Activated T-helper 2 cell treated with anti-CD3 and anti-CD28 coated beads, Interferon-gamma antibody, Interleukin-2, Interleukin-4, amounts not matched to agents 10 μg/mL and 5 μg/mL and 100 μg/mL, durations not matched to agents 14 hours and 24 hours and 36 hours (primary cell): ENCODE measurements around the gene ELMOD1. TPM values are rescaled to one million over a fixed set of nuclear protein-coding genes. Genes with fewer than 3 reads are reported as not detected.

Source experiments
- DNase-seq: peaks from one replicate; pipeline ENCODE4 v3.0.0; 2021; ENCODE audit warnings: low spot score
- H3K27ac Mint-ChIP-seq: one replicate; pipeline ENCODE4 v1.8.0; 2021; ENCODE audit warnings: mixed read lengths
- H3K27me3 Mint-ChIP-seq: one replicate; pipeline ENCODE4 v1.8.0; 2021; ENCODE audit warnings: low read depth, mixed read lengths
- H3K36me3 Mint-ChIP-seq: one replicate; pipeline ENCODE4 v1.8.0; 2021; ENCODE audit warnings: low read depth, mixed read lengths
- H3K4me1 Mint-ChIP-seq: one replicate; pipeline ENCODE4 v1.8.0; 2021; ENCODE audit warnings: low read depth, mixed read lengths
- H3K4me3 Mint-ChIP-seq: one replicate; pipeline ENCODE4 v1.8.0; 2021; ENCODE audit warnings: low read depth, mild to moderate bottlenecking, moderate library complexity, mixed read lengths
- H3K9me3 Mint-ChIP-seq: one replicate; pipeline ENCODE4 v1.8.0; 2021; ENCODE audit warnings: mixed read lengths
- intact Hi-C: fragments of 100-400 bp; cut with micrococcal nuclease; formaldehyde crosslinking; loops from one replicate; pipeline ENCODE4 v1.15.1; 2023
- total RNA-seq: library from RNA; stranded (reverse); gene quantifications from 2 replicates; pipeline ENCODE4 v1.2.3, GENCODE V29; 2022

Gene ELMOD1
- total RNA-seq, 1 donor from 2014 or later = not detected

DNA sequence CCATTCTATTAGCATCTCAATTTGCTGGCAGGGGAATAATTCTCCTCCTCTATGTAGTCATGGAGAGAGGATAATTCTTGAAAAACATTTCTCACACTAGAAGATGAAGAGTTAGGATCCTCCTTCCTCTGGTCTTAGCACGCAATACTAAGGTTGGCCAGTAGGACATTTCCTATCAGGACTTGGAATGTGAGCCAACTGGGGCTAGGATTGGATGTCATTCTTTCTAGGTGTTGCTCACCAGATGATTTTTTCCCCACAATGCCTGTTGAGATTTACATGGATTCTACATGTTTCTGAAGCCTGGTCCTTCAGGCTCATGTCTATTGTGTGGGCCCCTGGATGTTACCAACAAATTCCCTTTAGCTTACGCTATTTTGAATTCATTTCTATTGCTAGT is 92.9 kb downstream of the ELMOD1 start:
- DNase-seq = no peak
- no peaks in the 10 kb centered on the region for H3K4me1 Mint-ChIP-seq
- no peaks in the 10 kb centered on the region for H3K36me3 Mint-ChIP-seq
- no peaks in the 10 kb centered on the region for H3K9me3 Mint-ChIP-seq
- H3K4me3 Mint-ChIP-seq = no peak overlapping the region
- no peak overlapping the region for H3K27ac Mint-ChIP-seq
- H3K27me3 Mint-ChIP-seq = no peaks in the 10 kb centered on the region
- intact Hi-C loops = no loop called here

DNA sequence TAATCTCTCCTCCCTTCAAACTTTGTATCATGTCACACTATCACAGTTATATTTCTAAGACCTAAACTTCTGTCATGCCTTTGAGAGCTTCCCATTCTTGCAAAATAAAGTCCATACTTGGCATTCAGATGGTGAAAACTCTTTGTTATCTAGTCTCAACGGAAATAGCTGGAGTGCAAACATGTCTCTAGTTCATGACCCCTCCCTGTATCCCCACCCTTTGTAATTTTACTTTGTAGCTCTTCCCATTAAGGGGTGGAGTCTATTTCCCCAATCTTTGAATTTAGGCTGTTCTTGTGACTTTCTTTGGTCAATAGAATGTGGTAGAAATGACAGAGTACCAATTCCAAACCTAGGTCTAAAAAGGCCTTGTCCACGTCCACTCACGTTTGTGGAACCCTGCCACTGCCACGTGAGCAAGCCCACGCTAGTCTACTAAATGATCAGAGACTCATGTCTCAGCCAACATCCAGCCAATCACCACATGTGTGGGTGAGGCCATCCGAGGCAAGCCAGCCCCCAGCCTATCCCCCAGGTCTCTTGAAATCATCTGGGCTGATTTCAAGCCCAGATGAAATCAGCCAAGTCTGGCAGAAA is 97.5 kb downstream of the ELMOD1 start:
- Mint-ChIP-seq H3K4me3 (no peak overlapping the region), H3K36me3 (no peaks in the 10 kb centered on the region), H3K9me3 (no peaks in the 10 kb centered on the region), H3K4me1 (no peaks in the 10 kb centered on the region), H3K27me3 (peaks cover 9% of the 10 kb centered on the region), H3K27ac (no peak overlapping the region)
- DNase-seq = no peak
- intact Hi-C loops = no loop called here

DNA sequence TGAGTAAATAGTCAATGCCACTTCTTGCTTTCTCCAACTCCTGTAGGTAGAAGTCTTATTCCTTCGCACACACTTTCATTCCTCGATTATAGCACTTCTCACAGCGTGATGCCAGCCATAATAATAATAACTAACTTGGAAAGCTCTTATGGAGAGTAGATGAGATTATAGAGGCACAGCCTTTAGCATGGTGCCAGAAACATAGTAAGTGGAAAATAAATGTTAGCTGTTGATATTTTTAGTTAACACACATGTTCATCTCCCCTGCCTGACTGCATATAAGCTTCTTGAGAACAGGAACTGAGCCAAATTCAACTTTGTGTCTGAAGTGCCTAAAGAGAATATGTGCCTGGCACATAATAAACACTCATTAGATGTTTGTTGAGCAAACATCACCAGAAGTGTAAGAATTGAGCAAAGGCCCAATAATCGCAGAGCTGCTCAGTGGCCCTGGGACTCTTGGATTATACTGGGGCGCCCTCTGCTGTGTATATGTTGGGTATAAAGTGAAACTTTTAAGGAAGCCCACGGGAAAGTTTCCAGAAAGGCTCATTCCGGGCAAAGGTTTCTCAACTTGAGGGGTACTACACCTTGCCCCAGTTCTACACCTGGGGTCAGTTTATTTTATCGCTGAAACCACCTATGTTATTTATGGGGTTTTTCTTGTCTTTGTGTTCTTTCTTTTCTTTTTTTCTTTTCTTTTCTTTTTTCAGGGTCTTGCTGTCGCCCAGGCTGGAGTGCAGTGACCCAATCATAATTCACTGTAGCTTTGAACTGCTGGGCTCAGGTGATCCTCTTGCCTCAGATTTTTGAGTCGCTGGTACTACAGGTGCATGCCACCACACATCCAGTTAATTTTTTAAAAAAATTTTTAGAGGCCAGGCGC is 98.6 kb downstream of the ELMOD1 start:
- H3K36me3 Mint-ChIP-seq = no peaks in the 10 kb centered on the region
- no peak overlapping the region for H3K27ac Mint-ChIP-seq
- peaks cover 11% of the 10 kb centered on the region for H3K27me3 Mint-ChIP-seq
- no peaks in the 10 kb centered on the region for H3K4me1 Mint-ChIP-seq
- intact Hi-C loops = loop anchor here (1.0 kb wide), 3 partner anchors 113 to 140 kb away; no protein-coding TSS in a partner anchor
- no peaks in the 10 kb centered on the region for H3K9me3 Mint-ChIP-seq
- peak; percentile 17 for DNase-seq
- H3K4me3 Mint-ChIP-seq = no peak overlapping the region

DNA sequence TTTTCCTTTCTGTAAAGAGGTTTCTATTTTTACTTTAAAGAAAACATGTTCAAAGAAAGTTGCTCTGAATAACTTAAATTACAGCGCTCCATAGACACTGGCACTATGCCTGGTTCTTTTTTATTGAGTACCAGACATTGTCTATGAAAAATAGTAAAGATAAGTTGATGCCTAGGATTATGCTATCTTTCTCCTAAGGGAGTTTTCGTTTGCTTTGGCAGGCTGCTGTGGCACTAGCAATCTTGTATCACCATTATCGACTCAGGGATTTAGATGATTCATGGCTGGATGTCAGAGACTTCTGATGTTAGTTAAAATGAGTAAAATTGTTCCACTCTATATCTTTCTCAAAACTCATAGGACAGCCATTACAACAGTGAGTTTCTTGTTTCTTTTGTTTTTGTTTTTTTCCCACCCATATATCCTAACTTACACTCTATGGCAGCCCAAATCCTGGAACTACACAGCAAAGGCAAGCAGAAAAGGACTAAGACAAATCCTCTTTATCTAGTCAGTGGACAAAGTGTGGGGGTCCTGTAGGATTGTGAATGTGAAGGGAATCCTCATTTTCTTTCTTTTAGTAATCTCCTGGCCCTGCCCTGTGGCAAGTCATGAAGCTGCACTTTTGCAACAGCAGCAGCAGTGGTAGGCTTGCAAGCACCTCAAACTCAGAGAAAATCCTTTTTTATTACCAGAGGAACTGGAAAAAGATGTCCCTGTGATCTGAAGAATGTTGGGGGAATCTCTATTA is 100.2 kb downstream of the ELMOD1 start:
- intact Hi-C loops = no loop called here
- Mint-ChIP-seq H3K27ac (no peak overlapping the region), H3K27me3 (peaks cover 12% of the 10 kb centered on the region), H3K36me3 (no peaks in the 10 kb centered on the region), H3K9me3 (no peaks in the 10 kb centered on the region), H3K4me3 (no peak overlapping the region), H3K4me1 (no peaks in the 10 kb centered on the region)
- DNase-seq = no peak

DNA sequence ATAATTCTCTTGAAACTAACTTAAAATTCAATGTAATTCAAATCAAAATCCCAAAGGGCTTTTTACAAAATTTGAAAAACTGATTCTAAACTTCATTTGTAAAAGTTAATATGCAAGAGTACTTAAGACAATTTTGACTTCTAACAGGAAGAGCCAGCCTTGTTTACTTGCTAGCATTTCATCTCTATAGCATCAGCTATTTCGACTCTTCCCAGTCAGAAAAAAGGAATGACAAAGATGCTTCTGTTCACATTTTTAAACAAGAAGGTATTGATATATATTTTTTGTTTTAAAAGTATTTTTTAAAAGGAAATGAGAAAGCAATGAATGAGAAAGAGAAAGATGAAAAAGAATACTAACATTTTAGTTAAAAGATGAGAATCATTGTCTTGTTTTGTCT is 104.5 kb downstream of the ELMOD1 start:
- intact Hi-C loops = no loop called here
- no peak overlapping the region for H3K4me3 Mint-ChIP-seq
- peaks cover 20% of the 10 kb centered on the region for H3K27me3 Mint-ChIP-seq
- no peak overlapping the region for H3K27ac Mint-ChIP-seq
- no peaks in the 10 kb centered on the region for H3K36me3 Mint-ChIP-seq
- no peaks in the 10 kb centered on the region for H3K9me3 Mint-ChIP-seq
- no peaks in the 10 kb centered on the region for H3K4me1 Mint-ChIP-seq
- no peak for DNase-seq

DNA sequence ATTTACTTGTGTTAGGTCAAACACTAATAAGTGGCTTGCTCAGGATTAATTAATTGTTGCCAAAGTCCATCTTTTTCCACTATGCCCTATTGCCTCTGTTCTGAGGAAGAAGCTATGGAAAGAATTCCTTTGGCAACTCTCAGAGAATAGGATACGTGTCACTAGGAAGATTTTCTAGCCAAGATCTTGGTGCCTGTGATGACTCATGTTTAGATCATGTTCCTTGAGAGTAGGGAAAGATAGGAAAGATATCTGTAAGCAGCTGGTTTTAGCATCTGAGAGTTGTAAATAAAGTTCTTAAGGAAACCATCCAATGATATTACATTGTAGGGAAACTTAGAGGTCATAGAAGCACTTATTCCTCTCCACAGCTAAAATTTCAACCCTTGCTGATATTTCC is 105.2 kb downstream of the ELMOD1 start:
- DNase-seq = no peak
- Mint-ChIP-seq H3K4me3 (no peak overlapping the region), H3K27me3 (peaks cover 18% of the 10 kb centered on the region), H3K27ac (no peak overlapping the region), H3K36me3 (no peaks in the 10 kb centered on the region), H3K9me3 (no peaks in the 10 kb centered on the region), H3K4me1 (no peaks in the 10 kb centered on the region)
- intact Hi-C loops = no loop called here

DNA sequence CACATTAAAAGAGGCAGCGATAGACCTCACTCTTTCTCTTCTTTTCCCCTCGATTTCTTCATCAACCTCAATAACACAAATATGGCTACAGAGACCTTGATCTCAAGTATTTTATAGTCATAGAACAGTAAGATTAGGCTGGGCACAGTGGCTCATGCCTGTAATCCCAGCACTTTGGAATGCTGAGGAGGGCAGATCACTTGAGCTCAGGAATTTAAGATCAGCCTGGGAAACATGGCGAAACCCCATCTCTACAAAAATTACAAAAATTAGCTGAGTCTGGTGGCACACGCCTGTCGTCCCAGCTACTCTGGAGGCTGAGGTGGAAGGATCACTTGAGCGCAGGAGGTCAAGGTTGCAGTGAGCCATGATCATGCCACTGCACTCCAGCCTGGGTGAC is 106.3 kb downstream of the ELMOD1 start:
- Mint-ChIP-seq H3K9me3 (no peaks in the 10 kb centered on the region), H3K36me3 (no peaks in the 10 kb centered on the region), H3K27me3 (peaks cover 14% of the 10 kb centered on the region), H3K4me3 (no peak overlapping the region), H3K27ac (no peak overlapping the region), H3K4me1 (no peaks in the 10 kb centered on the region)
- DNase-seq = no peak
- intact Hi-C loops = no loop called here

DNA sequence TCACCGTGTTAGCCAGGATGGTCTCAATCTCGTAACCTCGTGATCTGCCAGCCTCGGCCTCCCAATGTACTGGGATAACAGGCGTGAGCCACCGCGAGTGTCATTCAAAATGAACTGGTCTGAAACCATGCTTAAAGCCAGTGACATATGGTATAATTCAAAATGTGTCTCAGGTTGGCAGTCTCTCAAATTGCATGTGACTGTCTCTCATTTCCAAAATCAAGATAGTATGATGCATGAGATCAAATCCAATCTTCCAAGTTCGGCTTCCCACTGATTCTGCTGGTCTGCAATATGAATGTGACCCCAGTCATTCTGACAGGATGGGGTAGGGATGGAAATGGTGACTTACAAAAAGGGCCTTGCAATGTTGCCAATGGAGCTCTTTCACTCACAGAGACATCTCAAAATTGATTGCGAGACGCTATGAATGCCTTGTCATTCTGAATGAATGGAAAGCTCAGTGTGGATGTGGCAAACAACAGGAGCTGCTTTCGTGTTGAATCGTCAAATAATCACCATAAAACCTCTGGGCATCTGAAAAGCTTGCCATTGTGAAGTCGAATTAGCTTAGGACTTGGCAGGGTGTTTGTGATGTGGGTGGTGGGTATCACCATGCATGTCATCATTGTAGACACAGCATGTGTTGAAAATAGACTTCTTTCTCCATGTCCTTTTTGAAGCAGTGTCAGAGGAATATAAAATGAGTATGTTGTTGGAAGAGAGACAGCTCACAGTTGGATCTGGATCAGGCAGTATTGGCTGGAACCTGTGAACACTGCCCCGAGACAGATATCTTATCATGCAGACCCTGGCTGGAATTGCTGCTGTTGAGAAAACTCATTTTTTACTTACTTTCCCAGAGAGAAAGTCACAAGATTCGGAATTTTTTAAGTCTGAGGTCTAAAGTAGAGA is 108.7 kb downstream of the ELMOD1 start:
- Mint-ChIP-seq H3K4me1 (no peaks in the 10 kb centered on the region), H3K9me3 (no peaks in the 10 kb centered on the region), H3K4me3 (no peak overlapping the region), H3K27me3 (peaks cover 13% of the 10 kb centered on the region), H3K27ac (no peak overlapping the region), H3K36me3 (no peaks in the 10 kb centered on the region)
- intact Hi-C loops = no loop called here
- no peak for DNase-seq

DNA sequence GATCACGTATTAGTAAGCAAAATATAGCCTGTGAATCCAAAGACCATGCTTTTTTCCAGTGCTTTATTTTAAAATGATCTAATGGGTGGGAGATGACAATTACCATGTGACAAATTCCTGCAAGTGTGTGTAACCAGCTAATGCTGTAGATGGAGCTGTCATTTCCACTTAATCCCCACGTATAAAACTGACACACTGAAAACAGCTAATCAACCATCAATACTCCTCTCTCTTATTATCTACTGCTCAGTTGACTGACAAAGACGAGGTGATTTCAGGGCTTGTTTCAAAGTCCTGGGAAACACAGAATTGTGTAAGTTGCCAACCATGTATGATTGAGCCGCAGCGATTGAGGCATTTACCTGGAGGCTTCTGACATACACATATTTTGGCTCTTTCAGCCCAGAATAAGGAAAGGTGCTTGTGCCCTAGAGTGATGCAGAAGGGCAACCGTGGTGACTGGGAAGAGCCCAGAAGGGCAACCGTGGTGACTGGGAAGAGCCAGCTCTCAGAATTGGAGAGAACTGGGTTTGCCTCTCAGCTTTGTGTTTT is 111.2 kb downstream of the ELMOD1 start:
- H3K9me3 Mint-ChIP-seq = no peaks in the 10 kb centered on the region
- H3K27me3 Mint-ChIP-seq = peaks cover 6% of the 10 kb centered on the region
- intact Hi-C loops = no loop called here

DNA sequence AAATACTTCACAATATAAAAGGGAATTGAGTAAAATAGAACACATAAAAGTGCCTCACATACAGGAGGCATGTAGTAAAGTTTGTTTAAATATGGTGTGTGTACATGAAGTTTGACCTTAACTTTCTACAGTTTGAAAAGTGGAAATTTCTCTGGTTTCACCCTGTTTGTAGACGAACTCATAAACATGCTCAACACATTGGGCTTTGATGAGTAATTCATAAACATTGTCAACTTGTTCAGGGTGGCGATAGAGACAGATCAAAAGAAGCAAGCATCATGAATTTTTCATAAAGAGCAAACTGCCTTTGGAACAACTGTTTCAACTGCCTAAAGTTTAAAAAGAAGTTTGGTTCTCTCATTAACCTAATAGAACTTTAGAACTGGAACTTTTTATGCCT is 111.8 kb downstream of the ELMOD1 start:
- H3K36me3 Mint-ChIP-seq = no peaks in the 10 kb centered on the region
- intact Hi-C loops = no loop called here
- no peak for DNase-seq
- no peaks in the 10 kb centered on the region for H3K9me3 Mint-ChIP-seq
- no peak overlapping the region for H3K27ac Mint-ChIP-seq
- no peaks in the 10 kb centered on the region for H3K4me1 Mint-ChIP-seq
- peaks cover 6% of the 10 kb centered on the region for H3K27me3 Mint-ChIP-seq
- H3K4me3 Mint-ChIP-seq = no peak overlapping the region

More for the DNA sequence above, 111.2 kb downstream of the ELMOD1 start:
- H3K27ac Mint-ChIP-seq = no peak overlapping the region
- no peaks in the 10 kb centered on the region for H3K4me1 Mint-ChIP-seq
- H3K36me3 Mint-ChIP-seq = no peaks in the 10 kb centered on the region
- no peak for DNase-seq
- no peak overlapping the region for H3K4me3 Mint-ChIP-seq

DNA sequence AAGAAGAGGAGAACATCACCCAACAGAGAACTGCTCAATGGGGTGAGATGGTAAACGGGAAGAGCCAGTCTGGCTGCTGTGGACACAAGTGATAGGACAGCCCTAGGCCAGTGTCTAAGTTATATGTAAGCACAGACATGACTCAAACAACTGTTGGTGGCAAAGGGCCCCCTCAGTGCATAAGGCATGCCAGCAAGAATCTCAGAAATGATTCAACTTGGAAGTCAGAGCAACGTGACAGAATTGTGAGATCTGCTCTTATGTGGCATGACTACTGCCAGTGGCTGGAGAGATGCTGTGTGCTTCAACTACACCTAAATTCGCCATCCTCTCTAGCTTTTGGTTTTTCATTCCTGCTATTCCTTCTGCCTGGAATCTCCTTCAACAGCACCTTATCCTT is 113.5 kb downstream of the ELMOD1 start:
- Mint-ChIP-seq H3K27ac (no peak overlapping the region), H3K27me3 (peaks cover 8% of the 10 kb centered on the region), H3K36me3 (no peaks in the 10 kb centered on the region), H3K4me3 (no peak overlapping the region), H3K9me3 (no peaks in the 10 kb centered on the region), H3K4me1 (no peaks in the 10 kb centered on the region)
- intact Hi-C loops = no loop called here
- DNase-seq = no peak

DNA sequence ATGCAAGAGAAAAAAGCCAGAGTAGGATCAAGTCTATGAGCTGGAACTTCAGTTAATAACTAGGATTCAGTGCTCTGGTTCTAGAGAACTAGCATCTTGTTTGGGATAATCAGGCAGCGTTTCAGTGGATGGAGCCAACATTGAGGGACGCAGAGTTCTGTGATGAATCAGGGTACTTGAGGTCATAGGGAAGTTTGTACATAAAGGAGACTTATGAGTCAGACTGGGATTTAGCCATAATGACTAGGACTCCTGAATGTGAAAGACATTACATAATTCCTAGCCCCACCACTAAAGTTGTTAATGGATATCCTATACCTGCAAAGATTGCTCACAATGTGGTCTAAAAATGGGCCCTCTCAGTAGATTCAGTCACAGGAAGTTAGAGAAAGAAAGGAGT is 114.1 kb downstream of the ELMOD1 start:
- Mint-ChIP-seq H3K27me3 (peaks cover 8% of the 10 kb centered on the region), H3K27ac (no peak overlapping the region)
- no peak for DNase-seq

More for the DNA sequence above, 114.1 kb downstream of the ELMOD1 start:
- no peaks in the 10 kb centered on the region for H3K4me1 Mint-ChIP-seq
- no peak overlapping the region for H3K4me3 Mint-ChIP-seq
- no peaks in the 10 kb centered on the region for H3K36me3 Mint-ChIP-seq
- intact Hi-C loops = no loop called here
- H3K9me3 Mint-ChIP-seq = no peaks in the 10 kb centered on the region
